CD14-positive monocyte (primary cell): ENCODE results near the gene DNMBP. TPM values are rescaled to one million over a fixed set of nuclear protein-coding genes. Genes with fewer than 3 reads are reported as not detected.
"Not testable (repeated sequence)": the region's sequence is repeated elsewhere in the genome, so short reads cannot be mapped to it uniquely, and the experiment has no call there.

Experiments used
- DNase-seq, 3 donors: peaks; one replicate each; pipeline ENCODE4 v3.0.0-alpha.2; 2011 to 2022
- H2AFZ ChIP-seq: 2 replicates; pipeline ENCODE4 v1.6.0; 2012; ENCODE audit warnings: mild to moderate bottlenecking, low read depth, low read length, inconsistent platforms; ENCODE audit not compliant: insufficient read depth, poor library complexity, severe bottlenecking
- H3K27ac ChIP-seq, 2 donors: 1 replicate in 1 of 2; 2 replicates in 1 of 2; pipeline ENCODE4 v1.5.1; 2012 to 2013; ENCODE audit warnings: low read length in 2 of 2, control low read depth in 1 of 2, inconsistent platforms in 1 of 2, low read depth in 1 of 2, mild to moderate bottlenecking in 1 of 2
- H3K27me3 ChIP-seq, 2 donors: one replicate each; pipeline versions ENCODE4 v1.6.0 to v1.6.1; 2011 to 2013; ENCODE audit warnings: low read length in 2 of 2; ENCODE audit not compliant: control insufficient read depth in 2 of 2, insufficient read depth in 2 of 2
- H3K36me3 ChIP-seq, 2 donors: replicated peaks in 1 of 2; 1 replicate in 1 of 2; 2 replicates in 1 of 2; pipeline versions ENCODE4 v1.5.1 to v1.6.1; 2012 to 2013; ENCODE audit warnings: low read length in 2 of 2, control low read depth in 1 of 2, inconsistent platforms in 1 of 2, mild to moderate bottlenecking in 1 of 2; ENCODE audit not compliant: insufficient read depth in 2 of 2, control insufficient read depth in 1 of 2
- H3K4me1 ChIP-seq, 2 donors: 1 replicate in 1 of 2; 2 replicates in 1 of 2; pipeline versions ENCODE4 v1.5.1 to v1.6.1; 2012 to 2013; ENCODE audit warnings: low read length in 2 of 2, control low read depth in 1 of 2, inconsistent platforms in 1 of 2, mild to moderate bottlenecking in 1 of 2, moderate library complexity in 1 of 2; ENCODE audit not compliant: insufficient read depth in 2 of 2, control insufficient read depth in 1 of 2
- H3K4me2 ChIP-seq: replicated peaks from 2 replicates; pipeline ENCODE3; 2012; ENCODE audit warnings: low read length, moderate library complexity, mild to moderate bottlenecking; ENCODE audit not compliant: poor library complexity, severe bottlenecking; ENCODE audit errors: extremely low read depth
- H3K4me3 ChIP-seq, 3 experiments: fragments of 200-600 bp in 1 of 3; sonication (generic) in 1 of 3; replicated peaks in 1 of 3; 1 replicate in 2 of 3; 2 replicates in 1 of 3; pipeline ENCODE4 v1.5.1; 2011 to 2013; ENCODE audit warnings: low read length in 3 of 3, mild to moderate bottlenecking in 3 of 3, control low read depth in 2 of 3, low read depth in 2 of 3, inconsistent platforms in 1 of 3, moderate library complexity in 1 of 3
- H3K79me2 ChIP-seq: 2 replicates; pipeline ENCODE4 v1.6.0; 2012; ENCODE audit warnings: mild to moderate bottlenecking, control low read depth, inconsistent platforms, low read length, moderate library complexity; ENCODE audit not compliant: insufficient read depth
- H3K9ac ChIP-seq: 2 replicates; pipeline ENCODE4 v1.6.0; 2017; ENCODE audit warnings: low read length, mild to moderate bottlenecking; ENCODE audit not compliant: insufficient read depth, poor library complexity, severe bottlenecking
- H3K9me3 ChIP-seq, 2 donors: replicated peaks in 1 of 2; 1 replicate in 1 of 2; 2 replicates in 1 of 2; pipeline versions ENCODE4 v1.5.1 to v1.6.1; 2012 to 2013; ENCODE audit warnings: low read length in 2 of 2, control low read depth in 1 of 2; ENCODE audit not compliant: control insufficient read depth in 1 of 2, insufficient read depth in 1 of 2
- H4K20me1 ChIP-seq: 2 replicates; pipeline ENCODE4 v1.6.0; 2012; ENCODE audit warnings: mild to moderate bottlenecking, low read length, control low read depth, moderate library complexity; ENCODE audit not compliant: insufficient read depth
- H3K27ac Mint-ChIP-seq, 7 donors: one replicate each; pipeline ENCODE4 v1.8.0; 2020; ENCODE audit warnings: mild to moderate bottlenecking in 7 of 7, mixed read lengths in 7 of 7, moderate library complexity in 6 of 7, inconsistent platforms in 2 of 7
- H3K27me3 Mint-ChIP-seq, 3 donors: one replicate each; pipeline ENCODE4 v1.8.0; 2021 to 2022; ENCODE audit warnings: low read depth in 3 of 3, mild to moderate bottlenecking in 3 of 3, mixed read lengths in 3 of 3, moderate library complexity in 3 of 3, inconsistent platforms in 1 of 3
- H3K36me3 Mint-ChIP-seq, 2 donors: one replicate each; pipeline ENCODE4 v1.8.0; 2020; ENCODE audit warnings: mixed read lengths in 2 of 2, inconsistent platforms in 1 of 2, mild to moderate bottlenecking in 1 of 2
- H3K4me1 Mint-ChIP-seq: one replicate; pipeline ENCODE4 v1.8.0; 2020; ENCODE audit warnings: mild to moderate bottlenecking, mixed read lengths
- H3K4me3 Mint-ChIP-seq, 2 donors: one replicate each; pipeline ENCODE4 v1.8.0; 2020; ENCODE audit warnings: mild to moderate bottlenecking in 2 of 2, mixed read lengths in 2 of 2, moderate library complexity in 1 of 2
- H3K9me3 Mint-ChIP-seq, 7 donors: one replicate each; pipeline ENCODE4 v1.8.0; 2020 to 2022; ENCODE audit warnings: mixed read lengths in 7 of 7, mild to moderate bottlenecking in 6 of 7, moderate library complexity in 6 of 7, inconsistent platforms in 2 of 7
- WGBS: methylation state at CpG from one replicate; pipeline ENCODE4 v1.1.5; 2013; ENCODE audit warnings: missing lambda C conversion rate; ENCODE audit not compliant: insufficient coverage; 5-methylcytosine and 5-hydroxymethylcytosine counted together
- intact Hi-C, 2 donors: fragments of 100-400 bp; cut with micrococcal nuclease; formaldehyde crosslinking; loops; one replicate each; pipeline versions ENCODE4 v1.15.0 to v1.15.1; 2023
- polyA plus RNA-seq, 3 donors: library from polyadenylated mRNA; depleted of rRNA in 1 of 3; unstranded in 2 of 3; stranded (reverse) in 1 of 3; fragments of 300-500 nt in 2 of 3; fragments of >200 nt in 1 of 3; fragmentation: Illumina TruSeq in 2 of 3; gene quantifications; 1 replicate in 2 of 3; 2 replicates in 1 of 3; pipeline ENCODE4 v1.2.3, GENCODE V29; 2012 to 2021
- TF ChIP-seq, protein P1 (sequence below): fragments of 200-600 bp; IDR thresholded peaks from one replicate; pipeline ENCODE4 v1.8.0; 2022; ENCODE audit warnings: antibody characterized with exemption, mild to moderate bottlenecking

DNMBP gene
- polyA plus RNA-seq, 3 donors = 0.83 to 10.3 (median 1.2) TPM

DNA sequence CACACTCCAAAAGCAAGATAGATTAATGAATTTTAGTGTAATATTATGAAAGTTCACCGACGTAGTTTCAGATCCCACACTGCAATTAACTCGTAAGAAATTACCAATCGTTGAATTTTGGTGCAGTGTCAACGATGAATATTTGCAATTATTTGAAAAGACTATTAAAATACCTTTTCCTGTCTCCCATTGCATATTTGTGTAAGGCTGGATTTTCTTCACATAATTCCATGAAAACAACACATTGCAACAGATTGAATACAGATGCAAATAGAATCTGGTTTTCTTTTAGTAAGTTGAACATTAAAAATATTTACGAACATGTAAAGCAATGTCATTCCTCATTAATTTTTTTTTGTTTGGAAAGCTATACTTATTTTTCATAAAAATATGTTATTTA lies 50.9 kb downstream of the DNMBP start:
- DNase-seq = no peak
- TF ChIP-seq, protein P1, sequence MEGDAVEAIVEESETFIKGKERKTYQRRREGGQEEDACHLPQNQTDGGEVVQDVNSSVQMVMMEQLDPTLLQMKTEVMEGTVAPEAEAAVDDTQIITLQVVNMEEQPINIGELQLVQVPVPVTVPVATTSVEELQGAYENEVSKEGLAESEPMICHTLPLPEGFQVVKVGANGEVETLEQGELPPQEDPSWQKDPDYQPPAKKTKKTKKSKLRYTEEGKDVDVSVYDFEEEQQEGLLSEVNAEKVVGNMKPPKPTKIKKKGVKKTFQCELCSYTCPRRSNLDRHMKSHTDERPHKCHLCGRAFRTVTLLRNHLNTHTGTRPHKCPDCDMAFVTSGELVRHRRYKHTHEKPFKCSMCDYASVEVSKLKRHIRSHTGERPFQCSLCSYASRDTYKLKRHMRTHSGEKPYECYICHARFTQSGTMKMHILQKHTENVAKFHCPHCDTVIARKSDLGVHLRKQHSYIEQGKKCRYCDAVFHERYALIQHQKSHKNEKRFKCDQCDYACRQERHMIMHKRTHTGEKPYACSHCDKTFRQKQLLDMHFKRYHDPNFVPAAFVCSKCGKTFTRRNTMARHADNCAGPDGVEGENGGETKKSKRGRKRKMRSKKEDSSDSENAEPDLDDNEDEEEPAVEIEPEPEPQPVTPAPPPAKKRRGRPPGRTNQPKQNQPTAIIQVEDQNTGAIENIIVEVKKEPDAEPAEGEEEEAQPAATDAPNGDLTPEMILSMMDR = no peak
- Histone ChIP-seq H3K27ac (no peak overlapping the region), H3K27me3 (no peaks in the 10 kb centered on the region), H3K4me3 (no peak overlapping the region), H4K20me1 (no peaks in the 10 kb centered on the region), H2AFZ (no peak overlapping the region), H3K4me1 (peaks cover 3 to 6% of the 10 kb centered on the region in 2 donors), H3K79me2 (no peaks in the 10 kb centered on the region), H3K36me3 (peaks cover 19 to 24% of the 10 kb centered on the region in 2 donors), H3K9me3 (no peaks in the 10 kb centered on the region), H3K9ac (no peak overlapping the region), H3K4me2 (no peak overlapping the region)
- H3K4me1 Mint-ChIP-seq = peaks cover 2% of the 10 kb centered on the region
- H3K27me3 Mint-ChIP-seq = peaks cover 0 to 2% (median 0%) of the 10 kb centered on the region in 3 donors
- no peak overlapping the region for H3K4me3 Mint-ChIP-seq
- intact Hi-C loops = no loop called here
- H3K9me3 Mint-ChIP-seq = peaks cover 0 to 2% (median 0%) of the 10 kb centered on the region in 7 donors
- H3K36me3 Mint-ChIP-seq = peaks cover 21 to 30% of the 10 kb centered on the region in 2 donors
- H3K27ac Mint-ChIP-seq = no peak overlapping the region
- WGBS = no CpG with 5 or more reads among the region's 6 CpGs

DNA sequence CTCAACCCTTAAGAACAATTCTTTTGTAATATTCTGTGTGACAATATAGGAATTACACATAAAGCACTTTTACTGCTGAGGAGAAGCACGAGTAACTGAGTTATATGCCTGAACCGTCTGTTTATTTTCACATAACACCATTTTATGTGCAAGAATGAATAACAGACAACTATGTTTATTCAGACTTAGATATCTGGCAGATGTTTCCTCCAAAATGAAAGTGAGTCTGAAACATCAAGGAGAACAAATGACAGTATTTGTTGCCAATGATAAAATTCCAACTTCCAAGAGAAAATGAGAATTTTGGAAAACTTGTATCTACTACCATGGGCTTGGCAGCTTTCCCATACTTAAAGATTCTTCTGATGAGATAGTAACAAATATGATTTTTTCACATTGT lies 51.4 kb downstream of the DNMBP start:
- Histone ChIP-seq H3K9me3 (no peaks in the 10 kb centered on the region), H2AFZ (no peak overlapping the region), H3K4me1 (peaks cover 0 to 4% of the 10 kb centered on the region in 2 donors), H3K4me2 (no peak overlapping the region), H3K27ac (no peak overlapping the region), H4K20me1 (no peaks in the 10 kb centered on the region), H3K27me3 (no peaks in the 10 kb centered on the region), H3K9ac (no peak overlapping the region), H3K4me3 (no peak overlapping the region), H3K79me2 (no peaks in the 10 kb centered on the region), H3K36me3 (peaks cover 19 to 24% of the 10 kb centered on the region in 2 donors)
- no CpG with 5 or more reads among the region's 2 CpGs for WGBS
- H3K4me1 Mint-ChIP-seq = no peaks in the 10 kb centered on the region
- peaks cover 0 to 4% (median 0%) of the 10 kb centered on the region in 3 donors for H3K27me3 Mint-ChIP-seq
- H3K4me3 Mint-ChIP-seq = no peak overlapping the region
- H3K9me3 Mint-ChIP-seq = peaks cover 0 to 2% (median 0%) of the 10 kb centered on the region in 7 donors
- no peak overlapping the region for H3K27ac Mint-ChIP-seq
- TF ChIP-seq, protein P1 = no peak
- DNase-seq = no peak
- H3K36me3 Mint-ChIP-seq = peaks cover 21 to 33% of the 10 kb centered on the region in 2 donors
- intact Hi-C loops = no loop called here

DNA sequence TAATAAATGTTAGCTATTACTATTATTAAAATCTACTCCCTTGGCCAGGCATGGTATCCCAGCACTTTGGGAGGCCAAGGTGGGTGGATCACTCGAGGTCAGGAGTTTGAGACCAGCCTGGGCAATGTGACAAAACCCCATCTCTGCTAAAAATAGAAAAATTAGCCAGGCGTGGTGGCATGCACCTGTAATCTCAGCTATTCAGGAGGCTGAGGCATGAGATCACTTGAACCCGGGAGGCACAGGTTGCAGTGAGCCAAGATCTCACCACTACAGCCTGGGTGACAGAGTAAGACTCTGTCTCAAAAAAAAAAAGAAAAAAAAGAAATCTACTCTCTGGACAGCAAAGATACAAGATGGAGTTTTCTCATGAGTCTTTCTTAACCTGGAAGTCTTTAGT lies 56.2 kb downstream of the DNMBP start:
- H3K4me3 Mint-ChIP-seq, H3K4me1 Mint-ChIP-seq, H3K9ac ChIP-seq, H3K27me3 Mint-ChIP-seq, H3K4me1 ChIP-seq, H2AFZ ChIP-seq, DNase-seq, H3K27ac ChIP-seq, H3K4me3 ChIP-seq, H4K20me1 ChIP-seq, intact Hi-C loops, H3K79me2 ChIP-seq, H3K9me3 ChIP-seq, H3K27me3 ChIP-seq, H3K4me2 ChIP-seq: not testable (repeated sequence)
- no CpG with 5 or more reads among the region's 3 CpGs for WGBS
- H3K36me3 ChIP-seq = peaks cover 21 to 38% of the 10 kb centered on the region in 2 donors
- Mint-ChIP-seq H3K9me3 (peaks cover 11 to 22% (median 20%) of the 10 kb centered on the region in 7 donors), H3K36me3 (peaks cover 43 to 55% of the 10 kb centered on the region in 2 donors), H3K27ac (peak overlapping the region in 1 of 7 donors; percentile 42)
